SK-MEL-5 (cell line): Measurements from ENCODE around the gene RPL10. TPM values are rescaled to one million over a fixed set of nuclear protein-coding genes. Genes with fewer than 3 reads are reported as not detected.

ENCODE experiments used
- DNase-seq: peaks from one replicate; pipeline ENCODE4 v3.0.0-alpha.2; 2016; ENCODE audit warnings: low read depth, low spot score
- in situ Hi-C: cut with HindIII; loops from 2 replicates; pipeline ENCODE4 v1.10.0; 2016; ENCODE audit warnings: low sequenced_read_pairs, high pct_unique_total_duplicates, low pct_unique_long_range_greater_than_20kb
- total RNA-seq: library from RNA; depleted of rRNA; stranded (reverse); fragments of >200 nt; shearing (Covaris generic); gene quantifications from 2 replicates; pipeline ENCODE4 v1.2.3, GENCODE V29; 2014

The RPL10 gene
- total RNA-seq, 1 experiment from 2014 or later, result 3,421 TPM

- in situ Hi-C loops, result no loop called here
- DNase-seq, result peak; percentile 82
Observed at GRCh38 chrX:154409222-154409871, 11.2 kb downstream of the RPL10 start, which contains the start of gene DNASE1L1. Gene DNASE1L1, minus strand, starts transcription at chrX:154409254. Its CDS starts 3,686 bp downstream, at chrX:154405568.

- peak; percentile 63 for DNase-seq
- in situ Hi-C loops, result no loop called here
Observed at GRCh38 chrX:154411981-154412340, 13.8 kb downstream of the RPL10 start.

- in situ Hi-C loops, result no loop called here
- DNase-seq, result no peak
Observed at GRCh38 chrX:154412468-154412867, 14.3 kb downstream of the RPL10 start.

GRCh38 chrX:154413142-154413541, 15.0 kb downstream of the RPL10 start:
- in situ Hi-C loops, result no loop called here
- no peak for DNase-seq

GRCh38 chrX:154417157-154417556, 19.0 kb downstream of the RPL10 start:
- in situ Hi-C loops, result no loop called here
- DNase-seq, result no peak

- DNase-seq, result no peak
- in situ Hi-C loops, result no loop called here
Observed at GRCh38 chrX:154419189-154419588, 21.0 kb downstream of the RPL10 start.

- DNase-seq, result no peak
- in situ Hi-C loops, result no loop called here
Observed at GRCh38 chrX:154419688-154420401, 21.7 kb downstream of the RPL10 start.

GRCh38 chrX:154420402-154420756, 22.2 kb downstream of the RPL10 start:
- DNase-seq, result no peak
- in situ Hi-C loops, result no loop called here

GRCh38 chrX:154426916-154427770, 29.0 kb downstream of the RPL10 start:
- DNase-seq, result no peak
- in situ Hi-C loops, result no loop called here

- in situ Hi-C loops, result no loop called here
Observed at GRCh38 chrX:154428176-154429171, 30.3 kb downstream of the RPL10 start, which contains the start of gene ATP6AP1. Gene ATP6AP1, plus strand, starts transcription at chrX:154428677. Its CDS starts 16 bp downstream, at chrX:154428693.

GRCh38 chrX:154429711-154430110, 31.5 kb downstream of the RPL10 start:
- in situ Hi-C loops, result no loop called here
- DNase-seq, result no peak

More at GRCh38 chrX:154428176-154429171, 30.3 kb downstream of the RPL10 start, which contains the start of gene ATP6AP1:
- DNase-seq, result peak; percentile 92

GRCh38 chrX:154430479-154430878, 32.3 kb downstream of the RPL10 start:
- DNase-seq, result no peak
- in situ Hi-C loops, result no loop called here

GRCh38 chrX:154430916-154431315, 32.7 kb downstream of the RPL10 start:
- in situ Hi-C loops, result no loop called here

GRCh38 chrX:154431341-154431740, 33.2 kb downstream of the RPL10 start:
- DNase-seq, result no peak
- in situ Hi-C loops, result no loop called here

More at GRCh38 chrX:154430916-154431315, 32.7 kb downstream of the RPL10 start:
- DNase-seq, result no peak

- in situ Hi-C loops, result no loop called here
- no peak for DNase-seq
Observed at GRCh38 chrX:154432210-154432609, 34.0 kb downstream of the RPL10 start.

- in situ Hi-C loops, result no loop called here
- no peak for DNase-seq
Observed at GRCh38 chrX:154433605-154434004, 35.4 kb downstream of the RPL10 start.
